SK-N-MC (cell line): ENCODE results near the gene TMEM35A.
"Not testable (repeated sequence)": the region's sequence is repeated elsewhere in the genome, so short reads cannot be mapped to it uniquely, and the experiment has no call there.

Source experiments
- DNase-seq: peaks from one replicate; pipeline ENCODE4 v3.0.0-alpha.2; 2011; ENCODE audit warnings: low read depth, low spot score
- H3K27ac ChIP-seq: fragments of 200-600 bp; sonication (generic); 2 replicates; pipeline ENCODE4 v1.5.1; 2016; ENCODE audit warnings: mixed run types
- H3K36me3 ChIP-seq: fragments of 200-600 bp; sonication (generic); 2 replicates; pipeline ENCODE4 v1.6.1; 2017; ENCODE audit warnings: antibody characterized with exemption, low read length, mixed read lengths; ENCODE audit not compliant: insufficient read depth
- H3K4me3 ChIP-seq: fragments of 200-600 bp; sonication (generic); 2 replicates; pipeline ENCODE4 v1.5.1; 2016
- H3K9ac ChIP-seq: fragments of 200-600 bp; sonication (generic); 2 replicates; pipeline ENCODE4 v1.8.0; 2017; ENCODE audit warnings: mixed run types, mixed read lengths; ENCODE audit not compliant: insufficient read length
- H3K9me3 ChIP-seq: fragments of 200-600 bp; sonication (generic); 2 replicates; pipeline ENCODE4 v1.6.1; 2017; ENCODE audit warnings: low read depth, mild to moderate bottlenecking, antibody characterized with exemption, low read length, moderate library complexity, mixed read lengths
- EZH2 ChIP-seq: fragments of 200-600 bp; sonication (generic); IDR thresholded peaks from one replicate; pipeline ENCODE4 v1.6.1; 2017; ENCODE audit warnings: antibody characterized with exemption
- FOXP2 ChIP-seq: optimal IDR thresholded peaks from 2 replicates; pipeline ENCODE3; 2011; ENCODE audit warnings: mild to moderate bottlenecking, moderate library complexity; ENCODE audit not compliant: insufficient read depth; ENCODE audit errors: extremely low read length, control extremely low read depth
- POLR2AphosphoS5 ChIP-seq: IDR thresholded peaks from 2 replicates; pipeline ENCODE4 v1.6.1; 2012; ENCODE audit warnings: mild to moderate bottlenecking, low read depth, low read length, borderline replicate concordance

TMEM35A gene, protein sequence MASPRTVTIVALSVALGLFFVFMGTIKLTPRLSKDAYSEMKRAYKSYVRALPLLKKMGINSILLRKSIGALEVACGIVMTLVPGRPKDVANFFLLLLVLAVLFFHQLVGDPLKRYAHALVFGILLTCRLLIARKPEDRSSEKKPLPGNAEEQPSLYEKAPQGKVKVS

GRCh38 chrX:101078716-101079598 lies at the start of gene TMEM35A:
TMEM35A (plus strand) TSS chrX:101078879; CDS start chrX:101079003, 124 bp downstream.
- no peak for TF ChIP-seq EZH2
- TF ChIP-seq FOXP2, result no peak
- TF ChIP-seq POLR2AphosphoS5, result no peak
- DNase-seq, result no peak
- Histone ChIP-seq H3K36me3 (no peaks in the 10 kb centered on the region), H3K9me3 (no peaks in the 10 kb centered on the region), H3K27ac (no peak within 1 kb of the TSS), H3K9ac (no peak within 1 kb of the TSS), H3K4me3 (no peak within 1 kb of the TSS)

- H3K36me3 ChIP-seq, result peaks cover 3% of the 10 kb centered on the region; the same call in 1 of the 2 replicates
- TF ChIP-seq EZH2 (no peak), POLR2AphosphoS5 (no peak), FOXP2 (no peak)
- H3K27ac ChIP-seq, result no peak overlapping the region
- no peaks in the 10 kb centered on the region for H3K9me3 ChIP-seq
- H3K4me3 ChIP-seq, result no peak overlapping the region
- H3K9ac ChIP-seq, result no peak overlapping the region
- DNase-seq, result no peak
These were observed 49.0 kb upstream of the TMEM35A start for GRCh38 chrX:101029665-101030064.

DNA sequence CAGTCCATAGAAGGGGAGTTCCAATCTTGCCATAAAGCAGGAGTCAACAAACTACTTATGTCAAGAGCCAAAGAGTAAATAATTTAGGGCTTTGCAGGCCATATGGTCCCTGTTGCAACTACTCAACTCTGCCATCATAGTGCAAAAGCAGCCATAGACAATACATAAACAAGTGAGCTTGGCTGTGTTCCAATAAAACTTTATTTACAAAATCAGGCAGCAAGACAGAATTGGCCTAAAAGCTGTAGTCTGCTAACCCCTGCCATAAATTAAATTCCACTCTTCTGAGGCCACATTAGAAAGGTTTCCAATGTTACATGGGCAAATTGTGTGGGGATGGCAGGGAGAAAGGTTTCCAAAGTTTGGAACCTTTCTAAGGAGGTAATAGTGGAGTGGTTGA lies 41.4 kb upstream of the TMEM35A start:
- Histone ChIP-seq H3K27ac (no peak overlapping the region), H3K9ac (no peak overlapping the region)
- no peak for TF ChIP-seq EZH2
- TF ChIP-seq POLR2AphosphoS5, result no peak
- no peak for TF ChIP-seq FOXP2

DNA sequence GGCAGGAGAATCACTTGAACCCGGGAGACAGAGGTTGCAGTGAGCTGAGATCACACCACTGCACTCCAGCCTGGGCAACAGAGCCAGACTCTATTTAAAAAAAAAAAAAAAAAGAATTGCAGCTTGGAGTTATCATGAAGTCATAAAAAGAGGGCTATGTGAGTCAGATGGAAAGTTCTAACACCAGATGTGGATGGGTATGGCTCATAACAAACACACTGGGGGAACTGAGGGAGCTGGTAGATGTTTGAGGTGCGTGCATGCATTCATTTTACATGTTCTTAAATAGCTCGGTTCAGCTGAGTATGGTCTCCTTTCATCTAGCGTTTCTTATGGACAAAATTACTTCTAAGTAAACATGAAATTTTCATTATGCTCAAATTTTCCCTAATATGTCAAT lies 38.5 kb upstream of the TMEM35A start:
- DNase-seq, result no peak
- no peaks in the 10 kb centered on the region for H3K9me3 ChIP-seq
- H3K36me3 ChIP-seq, result no peaks in the 10 kb centered on the region; the same call in 1 of the 2 replicates
- TF ChIP-seq EZH2, result no peak
- TF ChIP-seq POLR2AphosphoS5, result no peak
- no peak for TF ChIP-seq FOXP2
- H3K4me3 ChIP-seq, result no peak overlapping the region
- H3K9ac ChIP-seq, result no peak overlapping the region
- no peak overlapping the region for H3K27ac ChIP-seq

More for the DNA sequence above, 41.4 kb upstream of the TMEM35A start:
- DNase-seq, result no peak
- H3K9me3 ChIP-seq, result no peaks in the 10 kb centered on the region
- H3K36me3 ChIP-seq, result no peaks in the 10 kb centered on the region; the same call in 1 of the 2 replicates
- no peak overlapping the region for H3K4me3 ChIP-seq

DNA sequence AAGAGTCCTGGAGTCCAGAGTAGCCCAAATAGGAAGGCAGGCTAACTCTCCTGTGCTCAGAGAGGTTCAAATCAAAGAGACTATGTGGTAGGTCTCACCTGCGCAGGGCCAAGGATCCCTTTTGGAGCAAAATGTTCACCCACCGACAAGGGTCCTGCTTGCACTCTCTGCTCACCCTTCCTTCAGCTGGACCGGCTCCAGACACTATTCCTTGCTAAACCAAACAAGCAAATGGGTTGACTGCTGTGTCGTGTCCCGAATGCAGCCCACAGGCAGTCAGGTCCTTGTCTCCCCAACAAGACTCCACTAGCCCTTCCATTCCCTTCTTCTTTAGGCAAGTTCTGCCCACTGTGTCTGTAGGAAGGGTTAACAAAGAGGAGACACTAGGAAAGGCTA lies 27.5 kb upstream of the TMEM35A start:
- H3K9me3 ChIP-seq, result no peaks in the 10 kb centered on the region
- TF ChIP-seq POLR2AphosphoS5 (no peak; the same call in 1 of the 2 replicates), FOXP2 (no peak), EZH2 (no peak)
- no peaks in the 10 kb centered on the region for H3K36me3 ChIP-seq
- peak overlapping the region; percentile 83 for H3K9ac ChIP-seq
- peak overlapping the region; percentile 85 for H3K4me3 ChIP-seq
- DNase-seq, result no peak
- H3K27ac ChIP-seq, result peak overlapping the region; percentile 73; the same call in 1 of the 2 replicates

DNA sequence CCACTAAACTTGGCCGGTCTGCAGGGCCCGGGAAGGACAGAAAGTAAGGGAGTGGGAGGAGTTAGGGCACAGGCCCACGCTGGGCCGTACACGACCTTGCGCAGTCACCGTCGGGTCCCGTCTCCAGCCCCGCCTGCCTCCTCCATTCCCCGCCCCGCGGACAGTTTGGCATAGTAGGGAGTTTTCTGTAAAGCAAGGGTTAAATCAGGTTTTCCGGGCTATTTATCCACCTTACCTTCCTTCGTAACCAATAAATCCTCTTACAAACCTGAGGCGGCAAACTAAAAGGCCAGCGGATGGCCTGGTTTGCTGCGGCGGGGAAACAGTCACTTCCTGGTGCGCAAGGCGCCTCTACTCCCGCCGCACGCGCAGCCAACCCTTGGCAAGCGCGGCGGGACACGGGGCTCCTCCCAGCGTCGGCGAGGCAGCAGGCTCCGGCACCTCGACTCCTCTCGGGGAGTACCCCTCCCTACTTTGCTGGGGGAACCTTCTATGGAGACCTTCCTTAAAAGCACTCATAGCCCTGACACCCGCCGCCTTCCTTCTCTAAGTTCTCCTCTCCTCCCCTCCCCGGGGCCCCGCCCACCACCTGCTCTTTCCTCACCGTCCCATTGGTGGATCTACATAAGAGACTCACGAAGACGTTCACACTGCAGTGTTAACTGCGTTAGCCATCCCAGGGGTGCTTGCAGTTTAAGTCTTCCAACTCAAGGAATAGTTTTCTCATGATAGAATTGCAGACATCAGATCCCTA lies 27.0 kb upstream of the TMEM35A start, which contains the start of gene TRMT2B:
TRMT2B (minus strand) TSS at position 563 of the 754 bp plus-strand sequence. CDS start 9,822 bp downstream, outside the sequence.
- Histone ChIP-seq H3K36me3 (no peaks in the 10 kb centered on the region), H3K4me3 (peak within 1 kb of the TSS; percentile 85), H3K9me3 (no peaks in the 10 kb centered on the region), H3K9ac (peak within 1 kb of the TSS; percentile 83), H3K27ac (peak within 1 kb of the TSS; percentile 73; the same call in 1 of the 2 replicates)
- TF ChIP-seq POLR2AphosphoS5, result peak; percentile 31; the same call in 1 of the 2 replicates
- TF ChIP-seq FOXP2, result no peak
- peak; percentile 30 for DNase-seq

GRCh38 chrX:101056551-101056950 lies 22.1 kb upstream of the TMEM35A start:
- not testable (repeated sequence) for H3K27ac ChIP-seq, H3K4me3 ChIP-seq, H3K9me3 ChIP-seq, H3K36me3 ChIP-seq, H3K9ac ChIP-seq, DNase-seq
